ENCODE results near the gene GPR4.
A peak's percentile ranks its signal among the peaks of the same experiment; 100 is the strongest.

The GPR4 gene

GRCh38 chr19:45589768-45590167 is 12.2 kb downstream of the GPR4 start:
- no peak overlapping the region for H3K4me3 ChIP-seq (ENCODE audit: low read length)
- TF ChIP-seq ZNF274 (IDR thresholded peaks at IDR 0.05; ENCODE audit: low read depth, low read length) = no peak

- TF ChIP-seq ZNF274 (IDR thresholded peaks at IDR 0.05; ENCODE audit: low read depth, low read length) = no peak
- no peak overlapping the region for H3K4me3 ChIP-seq (ENCODE audit: low read length)
These were observed 14.1 kb downstream of the GPR4 start for GRCh38 chr19:45587873-45588272.

GRCh38 chr19:45585158-45585577 is 16.8 kb downstream of the GPR4 start:
- peak overlapping the region; percentile 73 for H3K4me3 ChIP-seq (ENCODE audit: low read length)
- TF ChIP-seq ZNF274 (IDR thresholded peaks at IDR 0.05; ENCODE audit: low read depth, low read length) = no peak

DNA sequence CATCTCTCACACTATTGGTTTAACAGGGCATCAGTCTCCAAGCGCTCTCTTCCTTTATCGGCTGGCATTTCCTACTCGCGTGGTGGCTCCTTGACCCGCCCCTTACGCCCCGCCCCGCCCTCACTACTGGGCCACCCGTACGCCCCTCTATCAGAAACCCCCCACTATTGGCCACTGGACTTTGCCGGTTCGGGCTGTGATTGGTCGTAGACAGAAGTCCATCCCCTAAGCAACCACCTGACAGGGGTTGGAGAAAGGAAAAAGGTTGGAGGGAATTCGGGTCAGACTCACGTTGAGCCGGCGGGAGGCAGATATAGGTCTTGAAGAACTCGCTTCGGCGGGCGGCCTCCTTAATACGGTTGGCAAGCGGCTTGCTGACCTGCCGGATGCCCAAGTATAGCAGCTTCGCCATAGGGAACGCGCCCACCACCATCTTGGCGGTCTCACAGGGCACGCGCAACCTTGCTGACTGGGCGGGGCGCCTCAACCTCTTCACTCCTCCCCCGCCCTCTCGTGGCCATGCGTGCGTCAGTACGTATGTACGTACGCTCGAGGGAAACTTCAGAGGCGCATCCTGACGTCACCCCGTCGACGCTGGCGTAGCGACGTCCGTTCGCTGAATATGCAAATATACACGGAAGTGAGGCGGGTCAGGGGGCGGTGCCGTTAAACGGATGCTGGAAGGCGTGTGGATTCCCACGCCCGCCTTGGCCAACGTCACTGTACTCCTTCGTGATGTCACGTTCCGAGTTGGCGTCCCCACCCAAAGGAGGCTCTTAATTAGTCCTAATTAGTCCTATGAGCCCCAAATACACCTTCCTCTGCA is 17.5 kb downstream of the GPR4 start, which contains the start of gene OPA3:
TSS of gene OPA3 (minus strand) at position 471 of the 826 bp plus-strand sequence. CDS start at position 433, 38 bp downstream.
- peak within 1 kb of the TSS; percentile 90 for H3K4me3 ChIP-seq (ENCODE audit: low read length)
- no peak for TF ChIP-seq ZNF274 (IDR thresholded peaks at IDR 0.05; ENCODE audit: low read depth, low read length)

- TF ChIP-seq ZNF274 (IDR thresholded peaks at IDR 0.05; ENCODE audit: low read depth, low read length) = no peak
- H3K4me3 ChIP-seq (ENCODE audit: low read length) = no peak overlapping the region
These were observed 20.4 kb downstream of the GPR4 start for GRCh38 chr19:45581576-45581975.

GRCh38 chr19:45578861-45579260 is 23.2 kb downstream of the GPR4 start:
- no peak for TF ChIP-seq ZNF274 (IDR thresholded peaks at IDR 0.05; ENCODE audit: low read depth, low read length)
- no peak overlapping the region for H3K4me3 ChIP-seq (ENCODE audit: low read length)

DNA sequence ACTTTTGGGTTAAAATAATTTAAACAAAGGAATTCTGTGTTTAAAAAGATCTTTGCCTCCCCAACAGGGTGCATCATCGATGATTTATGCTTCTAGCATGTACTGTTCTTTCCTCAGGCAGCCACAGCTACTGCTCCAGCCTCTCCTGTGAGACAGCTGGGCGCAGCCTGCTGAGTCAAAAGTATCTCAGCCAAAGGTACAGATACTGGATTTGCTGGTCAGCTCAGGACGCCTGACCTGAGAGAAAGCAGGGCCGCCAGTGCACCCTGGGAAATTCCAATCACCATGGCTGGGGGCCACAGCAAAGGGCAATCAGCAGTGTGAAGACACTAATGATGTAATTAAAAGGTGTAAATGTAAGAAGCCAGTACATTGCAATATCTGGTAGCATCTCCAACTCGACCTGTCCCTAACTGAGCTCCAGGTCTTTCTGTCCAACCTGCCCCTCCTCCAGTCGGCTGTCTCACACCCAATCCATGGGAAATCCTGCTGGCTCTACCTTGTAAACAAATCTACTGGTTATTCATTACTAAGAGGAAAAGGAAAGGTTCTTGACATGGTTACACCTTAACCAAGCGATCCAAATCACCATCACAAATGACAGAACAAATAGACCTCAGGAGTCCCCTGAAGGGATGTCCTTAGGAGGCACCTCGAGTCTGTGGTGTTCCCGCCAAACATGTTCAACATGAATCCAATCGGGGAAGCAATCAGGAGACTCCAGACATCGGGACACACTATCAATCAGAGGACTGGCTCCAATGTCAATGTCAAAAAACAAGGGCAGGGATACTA is 24.7 kb downstream of the GPR4 start:
- TF ChIP-seq ZNF274 (IDR thresholded peaks at IDR 0.05; ENCODE audit: low read depth, low read length) = no peak
- H3K4me3 ChIP-seq (ENCODE audit: low read length) = no peak overlapping the region

DNA sequence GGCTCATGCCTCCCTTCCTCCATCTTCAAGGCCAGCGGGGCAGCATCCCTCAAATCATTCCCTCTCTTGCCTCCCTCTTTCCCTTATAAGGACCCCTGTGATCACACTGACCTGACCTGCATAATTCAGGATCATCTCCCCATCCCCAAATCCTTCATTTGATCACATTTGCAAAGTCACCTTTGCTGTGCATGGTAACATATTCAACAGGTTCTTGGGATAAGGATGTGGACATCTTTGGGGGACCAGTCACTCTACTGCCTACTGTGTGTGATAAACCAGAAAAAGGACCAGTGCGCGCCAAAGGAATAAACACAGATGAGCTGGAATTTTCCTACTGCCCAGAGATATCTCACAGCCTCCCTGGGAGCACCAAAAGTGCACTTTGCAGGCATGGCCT is 25.3 kb downstream of the GPR4 start:
- no peak for TF ChIP-seq ZNF274 (IDR thresholded peaks at IDR 0.05; ENCODE audit: low read depth, low read length)
- no peak overlapping the region for H3K4me3 ChIP-seq (ENCODE audit: low read length)

GRCh38 chr19:45575216-45575615 is 26.8 kb downstream of the GPR4 start:
- H3K4me3 ChIP-seq (ENCODE audit: low read length) = no peak overlapping the region
- TF ChIP-seq ZNF274 (IDR thresholded peaks at IDR 0.05; ENCODE audit: low read depth, low read length) = no peak

DNA sequence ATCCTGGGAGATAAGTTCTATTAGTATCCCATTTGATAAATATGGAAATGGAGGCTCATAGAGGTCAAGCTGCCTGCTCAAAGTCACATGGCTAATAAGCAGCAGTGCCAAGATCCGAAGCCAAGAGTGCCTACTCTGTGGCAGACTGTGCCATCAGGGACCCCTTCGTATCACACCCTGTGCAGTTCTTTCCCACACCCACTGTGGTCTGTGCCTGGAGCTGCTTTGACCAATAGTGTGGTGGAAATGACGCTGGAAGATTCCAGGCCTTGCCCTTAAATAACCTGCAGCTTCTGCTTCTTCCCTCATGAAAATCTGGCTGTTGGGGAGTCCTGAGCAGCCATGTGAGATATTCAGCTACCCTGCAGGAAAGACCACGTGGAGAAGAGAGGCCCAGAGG is 27.5 kb downstream of the GPR4 start:
- no peak for TF ChIP-seq ZNF274 (IDR thresholded peaks at IDR 0.05; ENCODE audit: low read depth, low read length)
- no peak overlapping the region for H3K4me3 ChIP-seq (ENCODE audit: low read length)

DNA sequence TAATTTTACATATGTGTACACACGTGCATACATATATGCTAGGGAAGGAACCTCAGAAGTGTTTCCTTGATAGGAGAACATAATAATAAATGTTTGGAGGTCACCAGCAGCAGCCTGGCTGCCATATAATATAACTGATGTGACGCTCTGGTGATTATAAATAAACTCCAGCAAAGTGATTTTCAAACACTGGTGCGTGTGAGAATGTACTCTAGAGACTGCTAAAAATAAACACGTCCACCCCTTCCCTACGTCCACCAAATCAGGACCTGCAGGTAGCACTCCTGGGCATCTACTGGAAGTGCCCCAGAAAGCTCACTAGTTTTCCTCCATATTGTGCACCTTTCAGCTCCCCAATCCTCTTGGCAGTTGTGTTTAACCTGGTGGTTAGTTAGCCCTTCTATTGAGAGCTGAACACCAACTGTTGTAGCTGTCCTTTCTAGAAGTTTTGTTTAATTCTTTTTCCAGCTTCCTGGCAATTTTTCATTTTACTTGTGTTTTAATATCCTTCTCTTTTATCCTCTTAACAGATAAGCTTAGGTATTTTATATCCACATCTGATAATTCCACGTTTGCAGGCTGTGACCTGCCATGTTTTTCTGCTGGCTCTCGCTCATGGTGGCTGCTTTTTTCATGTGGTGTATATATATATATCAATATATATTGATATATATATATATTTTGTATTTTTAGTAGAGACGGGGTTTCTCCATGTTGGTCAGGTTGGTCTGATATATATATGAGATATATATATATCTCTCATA is 30.4 kb downstream of the GPR4 start:
- no peak overlapping the region for H3K4me3 ChIP-seq (ENCODE audit: low read length)
- TF ChIP-seq ZNF274 (IDR thresholded peaks at IDR 0.05; ENCODE audit: low read depth, low read length) = no peak

DNA sequence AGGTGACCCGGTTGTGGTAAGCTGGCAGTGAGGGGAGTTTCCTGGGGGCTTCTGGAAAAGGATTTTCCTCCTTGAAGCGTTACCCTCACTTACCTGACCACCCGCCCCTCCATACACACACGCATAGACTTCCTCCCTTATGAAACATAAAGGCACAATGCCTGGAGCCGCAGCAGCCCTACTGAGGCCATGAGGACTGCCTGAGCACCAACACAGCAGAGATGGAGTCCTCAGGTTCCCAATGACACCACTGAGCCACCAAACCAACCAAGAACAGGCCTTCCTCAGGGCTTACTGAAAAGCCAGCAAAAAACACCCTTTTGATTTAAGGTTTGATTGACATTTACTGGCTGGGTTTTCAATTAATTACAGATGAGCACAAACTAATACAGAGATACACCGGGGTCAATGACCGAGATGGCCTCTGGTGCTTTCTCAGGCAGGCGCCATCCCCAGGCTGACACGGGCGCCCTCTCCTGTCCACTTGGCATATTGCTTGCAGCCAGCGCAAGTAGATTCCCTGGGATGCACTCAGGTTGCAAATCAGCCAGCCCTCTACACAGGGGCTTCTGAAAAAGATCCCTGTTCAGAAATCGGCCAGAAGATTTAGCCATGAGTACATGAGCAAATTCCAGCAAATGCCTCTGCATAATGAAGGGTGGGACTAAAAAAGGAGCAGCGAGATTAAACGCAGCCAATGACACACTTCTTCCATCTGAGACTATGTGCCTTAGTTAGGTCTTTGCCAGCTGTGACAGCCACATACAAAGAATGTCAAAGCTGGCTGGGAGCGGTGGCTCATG is 32.2 kb downstream of the GPR4 start:
- no peak for TF ChIP-seq ZNF274 (IDR thresholded peaks at IDR 0.05; ENCODE audit: low read depth, low read length)
- no peak overlapping the region for H3K4me3 ChIP-seq (ENCODE audit: low read length)

DNA sequence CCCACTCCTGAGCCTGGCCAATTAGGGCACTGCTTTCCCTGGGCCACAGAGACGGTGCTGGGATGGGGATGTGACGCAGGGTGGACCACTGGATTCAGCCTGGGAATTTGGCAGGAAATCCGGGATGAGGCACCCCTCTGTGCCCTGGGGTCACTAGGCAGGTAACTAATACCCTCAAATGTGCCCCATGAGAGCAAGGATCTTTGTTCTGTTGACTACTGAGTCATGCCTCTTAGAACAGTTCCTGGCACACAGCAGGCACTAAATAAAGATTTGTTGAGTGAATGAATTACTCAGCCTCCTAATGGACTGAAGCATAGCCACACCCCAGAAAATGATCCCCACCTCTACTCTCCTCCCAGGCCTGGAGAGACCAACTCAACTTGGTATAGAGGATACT is 33.3 kb downstream of the GPR4 start:
- no peak overlapping the region for H3K4me3 ChIP-seq (ENCODE audit: low read length)
- TF ChIP-seq ZNF274 (IDR thresholded peaks at IDR 0.05; ENCODE audit: low read depth, low read length) = no peak
